Measurements from ENCODE around the gene AMPD3. TPM values are rescaled to one million over a fixed set of nuclear protein-coding genes. Genes with fewer than 3 reads are reported as not detected.
"Not testable (repeated sequence)": the region's sequence is repeated elsewhere in the genome, so short reads cannot be mapped to it uniquely, and the experiment has no call there.

The AMPD3 gene
- polyA plus RNA-seq, 4 donors, result 5.1 to 6.9 (median 6.5) TPM

- no peak for DNase-seq (ENCODE audit: low read depth in 4 of 4, low spot score in 3 of 4)
These were observed 18.8 kb upstream of the AMPD3 start for GRCh38 chr11:10436224-10436623.

GRCh38 chr11:10436683-10437082 is 18.4 kb upstream of the AMPD3 start:
- DNase-seq (ENCODE audit: low read depth in 4 of 4, low spot score in 3 of 4), result not testable (repeated sequence)

DNA sequence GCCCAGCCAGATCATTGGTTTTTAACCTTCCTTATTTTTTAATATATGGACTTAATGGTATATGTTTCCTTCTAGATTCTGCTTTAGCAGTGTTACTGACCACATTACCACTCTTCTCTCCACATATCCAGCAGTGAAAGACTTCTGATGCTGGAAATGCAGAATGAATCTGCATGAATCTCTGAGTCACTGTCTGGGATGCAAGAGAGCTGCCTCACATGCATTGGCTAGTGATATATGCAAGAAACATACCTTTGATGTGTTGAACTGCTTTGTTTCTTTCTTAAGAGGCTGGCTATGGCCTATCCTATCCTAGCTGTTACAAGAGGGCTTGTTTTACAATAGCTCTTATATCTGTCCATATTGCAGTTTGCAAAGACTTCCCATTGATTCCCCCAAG is 16.6 kb upstream of the AMPD3 start:
- no peak for DNase-seq (ENCODE audit: low read depth in 4 of 4, low spot score in 3 of 4)

DNA sequence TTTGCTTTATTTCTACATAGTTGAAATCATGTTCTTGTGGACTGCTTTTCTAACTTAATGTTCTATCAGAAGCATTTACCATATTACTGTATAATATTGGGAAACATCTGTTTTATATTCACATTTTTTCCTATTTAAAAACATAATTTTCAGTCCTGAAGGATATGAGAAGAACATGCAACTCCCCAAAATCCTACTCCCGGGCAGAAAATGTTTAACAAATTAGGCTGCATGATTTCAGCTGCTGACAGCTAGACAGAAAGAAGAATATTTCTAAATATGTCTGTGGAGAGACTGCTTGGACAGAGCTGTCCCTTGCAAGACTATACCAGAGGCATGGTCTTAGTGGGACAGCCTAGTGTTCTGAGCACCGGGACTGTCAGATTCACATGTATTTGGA is 15.7 kb upstream of the AMPD3 start:
- no peak for DNase-seq (ENCODE audit: low read depth in 4 of 4, low spot score in 3 of 4)

GRCh38 chr11:10439924-10440323 is 15.1 kb upstream of the AMPD3 start:
- DNase-seq (ENCODE audit: low read depth in 4 of 4, low spot score in 3 of 4), result no peak

- no peak for DNase-seq (ENCODE audit: low read depth in 4 of 4, low spot score in 3 of 4)
These were observed 14.7 kb upstream of the AMPD3 start for GRCh38 chr11:10440401-10440800.

GRCh38 chr11:10441091-10441490 is 14.0 kb upstream of the AMPD3 start:
- DNase-seq (ENCODE audit: low read depth in 4 of 4, low spot score in 3 of 4), result no peak

DNA sequence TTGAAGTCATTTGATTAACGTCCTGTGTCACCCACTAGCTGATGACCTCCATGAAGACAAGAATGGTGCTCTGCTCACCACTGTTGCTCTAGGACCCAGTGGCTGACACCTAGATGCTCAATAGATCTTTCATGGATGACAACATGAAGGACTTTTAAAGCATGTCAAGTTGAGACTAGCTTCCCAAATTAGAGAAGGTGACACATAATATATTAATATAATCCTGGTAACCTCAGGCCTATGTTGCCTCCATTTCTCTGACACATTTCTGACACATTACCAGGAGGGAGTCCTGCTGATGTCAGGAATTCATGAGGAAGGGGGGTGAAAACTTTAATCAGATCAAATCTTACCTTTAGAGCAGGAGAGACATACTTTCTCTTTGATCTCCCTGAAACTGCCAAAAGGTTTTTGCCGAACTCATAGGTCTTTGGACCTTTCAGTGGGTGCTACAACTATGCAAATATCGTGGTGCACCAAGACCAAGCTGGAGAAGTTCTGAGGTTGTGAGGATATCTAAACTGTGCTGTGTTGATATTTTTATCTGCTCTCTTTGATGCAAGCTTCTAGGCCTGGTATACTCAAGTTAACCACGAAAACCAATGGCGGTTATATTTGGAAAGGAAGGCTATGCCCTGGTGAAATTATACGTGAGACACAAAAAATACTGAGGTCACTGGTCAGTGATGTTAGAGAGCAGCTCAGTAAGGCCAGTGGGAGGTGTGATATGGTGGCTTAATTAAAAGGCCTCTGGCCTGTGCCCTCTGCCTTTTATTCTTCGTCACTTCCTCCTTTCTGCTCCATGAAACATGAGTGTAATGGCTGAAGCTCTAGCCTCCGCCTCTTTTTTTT is 13.2 kb upstream of the AMPD3 start:
- no peak for DNase-seq (ENCODE audit: low read depth in 4 of 4, low spot score in 3 of 4)

DNA sequence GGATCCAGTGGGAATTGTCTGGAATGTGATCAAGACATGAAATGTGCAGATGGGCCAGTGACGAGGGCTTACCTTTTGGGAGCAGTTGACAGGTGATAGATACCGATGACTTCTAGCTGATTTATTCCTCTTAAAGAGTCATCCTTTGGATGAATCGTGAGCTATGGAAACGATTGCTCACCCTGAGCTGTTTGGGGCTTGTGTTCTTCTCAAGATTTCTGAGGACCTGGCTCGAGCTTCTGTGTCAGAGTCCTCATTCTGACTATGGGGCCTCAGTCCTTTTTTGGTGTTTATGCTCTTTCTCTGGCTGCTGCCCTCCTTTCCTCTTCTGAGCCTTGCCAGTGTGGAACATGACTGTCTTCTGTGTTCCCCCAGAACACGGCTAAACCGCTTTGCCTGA is 11.9 kb upstream of the AMPD3 start:
- DNase-seq (ENCODE audit: low read depth in 4 of 4, low spot score in 3 of 4), result no peak

GRCh38 chr11:10443721-10444235 is 11.3 kb upstream of the AMPD3 start:
- no peak for DNase-seq (ENCODE audit: low read depth in 4 of 4, low spot score in 3 of 4)

DNA sequence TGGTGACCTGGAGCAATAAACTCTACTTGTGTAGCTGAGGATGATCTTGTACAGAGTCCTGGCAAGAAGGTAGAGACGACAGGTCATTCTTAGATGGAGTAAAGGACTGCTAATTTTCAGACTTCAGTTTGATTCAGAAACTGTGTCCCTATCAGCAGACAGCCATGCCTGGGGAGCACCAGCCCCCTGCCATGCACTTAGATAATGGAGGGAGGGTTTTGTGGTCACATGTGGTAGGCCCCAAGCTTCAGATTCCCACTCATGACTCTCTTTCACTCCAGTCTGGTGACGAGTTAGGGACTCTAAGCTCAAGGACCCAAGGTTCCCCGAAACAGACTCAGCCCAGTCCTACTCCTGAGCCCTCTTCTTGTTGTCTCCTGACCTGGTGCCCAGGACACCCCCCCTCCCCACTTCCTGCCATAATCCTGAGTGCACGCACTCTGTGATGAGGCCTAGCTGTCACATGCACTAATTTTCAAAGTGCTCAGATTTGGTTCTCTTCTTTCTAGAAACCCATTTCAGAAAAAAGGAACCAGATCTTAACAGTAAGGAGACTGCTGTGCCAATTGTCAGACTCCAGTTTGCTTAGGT is 10.2 kb upstream of the AMPD3 start:
- no peak for DNase-seq (ENCODE audit: low read depth in 4 of 4, low spot score in 3 of 4)

DNA sequence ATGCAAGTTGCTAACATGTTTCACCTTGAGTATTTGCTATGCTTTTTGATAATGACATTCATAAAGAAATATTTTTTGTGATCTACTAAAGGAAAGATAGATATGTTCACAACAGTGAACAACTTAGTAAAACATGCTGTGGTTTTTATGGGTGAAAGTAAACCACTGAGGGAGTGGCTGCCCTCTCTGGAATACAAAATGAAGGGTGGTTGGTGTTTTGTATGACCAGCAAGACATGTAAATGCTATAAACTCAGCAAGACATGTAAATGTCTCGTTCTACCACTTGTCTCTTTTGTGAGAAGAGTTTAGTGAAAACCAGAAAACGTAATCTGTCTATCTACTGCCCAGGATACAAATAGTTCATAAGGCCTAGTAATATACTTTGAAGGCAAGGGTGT is 7.6 kb upstream of the AMPD3 start:
- DNase-seq (ENCODE audit: low read depth in 4 of 4, low spot score in 3 of 4), result no peak

DNA sequence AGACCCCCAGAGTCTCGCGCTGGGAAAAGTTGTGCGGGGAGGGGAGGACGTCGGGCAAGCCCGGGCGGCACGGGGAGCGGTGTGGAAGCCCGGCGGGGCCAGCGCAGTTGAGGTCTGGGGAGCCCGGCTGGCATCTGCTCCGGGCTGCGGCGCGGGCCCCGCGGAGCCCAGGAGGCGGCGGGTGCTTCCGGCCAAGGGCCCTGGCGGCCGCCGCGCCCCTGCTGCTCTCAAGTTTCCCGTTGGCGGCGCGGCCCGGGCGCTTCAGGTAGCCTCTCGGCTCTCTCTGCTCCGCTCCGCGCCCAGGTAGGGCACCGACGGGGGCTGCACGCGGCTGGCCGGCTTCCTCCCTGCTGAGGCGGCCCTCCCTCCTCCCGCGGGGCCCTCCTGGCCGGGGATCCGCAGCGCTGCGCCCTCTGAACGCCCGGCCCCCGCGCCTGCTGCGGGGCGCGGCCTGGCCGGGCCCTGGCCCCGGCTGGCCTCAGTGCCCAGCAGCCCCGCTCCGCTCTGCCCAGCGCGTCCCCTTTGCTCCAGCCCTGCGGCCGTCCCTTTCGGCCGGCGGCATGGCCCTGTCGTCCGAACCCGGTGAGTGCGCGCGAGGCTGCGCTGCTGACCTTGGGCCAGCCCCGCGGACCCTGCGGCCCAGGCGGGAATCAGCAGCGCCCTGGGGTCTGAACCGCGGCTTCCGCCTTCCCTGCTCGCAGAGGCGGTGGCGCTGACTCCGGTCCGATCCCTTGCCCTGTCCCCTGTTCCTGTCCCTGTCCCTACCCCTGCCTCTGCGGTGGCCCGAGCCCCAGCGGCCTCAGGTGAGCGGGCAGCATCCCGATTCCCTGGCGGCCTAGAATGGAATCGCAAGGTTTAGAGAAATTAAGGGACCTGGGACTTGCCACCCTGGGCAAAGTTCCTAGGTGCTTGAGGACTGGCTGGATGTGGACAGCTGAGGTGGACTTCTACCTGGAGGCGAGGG is 4.3 kb upstream of the AMPD3 start:
- peak in 1 of 4 donors; percentile 50 for DNase-seq (ENCODE audit: low read depth in 4 of 4, low spot score in 3 of 4)

- DNase-seq (ENCODE audit: low read depth in 4 of 4, low spot score in 3 of 4), result no peak
These were observed 3.5 kb upstream of the AMPD3 start for GRCh38 chr11:10451426-10452116.

DNA sequence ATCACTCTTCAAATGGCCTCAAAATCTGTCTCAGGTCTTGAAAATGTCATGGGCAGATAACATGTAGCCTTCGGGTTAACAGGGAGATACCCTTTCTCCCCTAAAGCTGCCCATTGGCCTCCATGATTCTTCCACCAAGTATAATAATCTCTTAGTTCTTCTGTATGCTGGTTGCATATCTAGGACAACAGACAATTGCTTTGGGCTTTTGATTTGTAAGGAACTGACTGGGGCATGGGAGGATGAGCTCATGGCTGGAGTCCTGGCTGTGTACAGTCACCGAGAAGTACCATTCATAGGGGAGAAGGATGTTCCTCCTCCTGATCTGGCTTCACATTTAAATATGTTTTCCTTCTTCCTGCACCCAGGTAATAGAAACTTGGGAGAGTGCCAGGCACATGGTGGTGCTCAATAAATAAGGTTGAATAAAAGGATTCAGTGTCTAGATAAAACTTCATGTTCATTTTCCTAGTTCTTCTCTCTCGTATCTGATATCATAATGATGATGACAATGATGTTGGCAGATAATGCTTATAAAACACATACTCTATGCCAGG is 2.8 kb upstream of the AMPD3 start:
- DNase-seq (ENCODE audit: low read depth in 4 of 4, low spot score in 3 of 4), result no peak

DNA sequence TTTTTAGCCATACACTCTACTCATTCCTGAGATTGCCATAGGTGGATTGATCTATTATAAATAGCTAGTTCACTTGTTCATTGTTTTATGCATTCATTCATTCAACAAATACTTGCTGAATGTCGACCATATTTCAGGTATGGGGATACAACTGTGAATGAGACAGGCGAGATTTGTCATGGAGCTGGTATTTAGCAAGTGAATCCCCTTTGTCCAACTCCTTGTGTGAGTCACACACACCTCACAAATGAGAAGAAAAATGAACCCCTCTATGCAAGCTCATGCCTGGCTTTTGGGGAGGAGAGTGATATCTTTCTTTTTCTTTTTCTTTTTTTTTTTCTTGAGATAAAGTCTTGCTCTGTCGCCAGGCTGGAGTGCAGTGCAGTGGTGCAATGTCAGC is 1.8 kb upstream of the AMPD3 start:
- DNase-seq (ENCODE audit: low read depth in 4 of 4, low spot score in 3 of 4), result no peak

GRCh38 chr11:10455637-10456487 is 798 bp downstream of the AMPD3 start:
- DNase-seq (ENCODE audit: low read depth in 4 of 4, low spot score in 3 of 4), result peak in 1 of 4 donors; percentile 36

DNA sequence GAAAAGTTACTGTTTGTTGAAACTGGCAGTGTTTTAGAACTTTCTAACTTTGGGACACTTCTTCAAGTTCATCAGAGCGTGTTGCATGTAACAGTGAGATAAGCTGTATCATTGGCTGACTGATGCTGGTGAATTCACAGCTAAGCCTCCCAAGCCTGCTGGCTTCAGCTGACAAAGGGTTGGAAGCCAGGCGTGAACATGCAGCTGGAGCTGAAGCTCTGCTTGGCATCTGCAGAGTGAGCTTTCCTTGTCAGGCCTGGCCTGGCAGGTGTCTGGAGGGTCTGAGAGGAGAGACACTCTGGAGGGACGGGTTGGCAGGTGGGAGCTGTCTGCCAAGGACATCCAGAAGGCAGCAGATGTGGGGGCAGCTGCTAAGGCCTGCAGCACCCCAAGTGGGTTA is 1.5 kb downstream of the AMPD3 start:
- no peak for DNase-seq (ENCODE audit: low read depth in 4 of 4, low spot score in 3 of 4)

DNA sequence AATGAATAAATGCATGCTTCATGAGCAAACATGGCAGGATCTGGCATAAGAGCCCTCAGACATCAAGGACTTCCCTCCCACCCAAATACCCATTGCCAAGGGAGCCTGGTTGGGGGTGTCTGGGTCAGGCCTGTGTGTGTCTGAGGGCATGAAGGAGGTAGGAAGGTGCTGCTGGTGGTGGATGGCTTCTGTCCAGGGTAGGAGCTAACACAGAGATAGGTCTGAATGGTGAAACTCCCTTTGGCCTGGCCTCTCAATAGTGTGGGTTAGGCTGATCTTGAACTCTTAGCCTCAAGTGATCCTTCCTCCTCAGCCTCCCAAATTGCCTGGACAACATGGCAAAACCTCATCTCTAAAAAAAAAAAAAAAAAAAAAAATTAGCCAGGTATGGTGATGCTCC is 2.8 kb downstream of the AMPD3 start:
- DNase-seq (ENCODE audit: low read depth in 4 of 4, low spot score in 3 of 4), result no peak

Data from left renal pelvis (tissue), 4 donors.